ENCODE measurements around the gene ALK.

Gene ALK

GRCh38 chr2:29270701-29271121 lies 650.7 kb downstream of the ALK start:
- no peak overlapping the region for H3K4me3 ChIP-seq (ENCODE audit: control insufficient read depth, low read depth, low read length)
- TF ChIP-seq, protein P1, sequence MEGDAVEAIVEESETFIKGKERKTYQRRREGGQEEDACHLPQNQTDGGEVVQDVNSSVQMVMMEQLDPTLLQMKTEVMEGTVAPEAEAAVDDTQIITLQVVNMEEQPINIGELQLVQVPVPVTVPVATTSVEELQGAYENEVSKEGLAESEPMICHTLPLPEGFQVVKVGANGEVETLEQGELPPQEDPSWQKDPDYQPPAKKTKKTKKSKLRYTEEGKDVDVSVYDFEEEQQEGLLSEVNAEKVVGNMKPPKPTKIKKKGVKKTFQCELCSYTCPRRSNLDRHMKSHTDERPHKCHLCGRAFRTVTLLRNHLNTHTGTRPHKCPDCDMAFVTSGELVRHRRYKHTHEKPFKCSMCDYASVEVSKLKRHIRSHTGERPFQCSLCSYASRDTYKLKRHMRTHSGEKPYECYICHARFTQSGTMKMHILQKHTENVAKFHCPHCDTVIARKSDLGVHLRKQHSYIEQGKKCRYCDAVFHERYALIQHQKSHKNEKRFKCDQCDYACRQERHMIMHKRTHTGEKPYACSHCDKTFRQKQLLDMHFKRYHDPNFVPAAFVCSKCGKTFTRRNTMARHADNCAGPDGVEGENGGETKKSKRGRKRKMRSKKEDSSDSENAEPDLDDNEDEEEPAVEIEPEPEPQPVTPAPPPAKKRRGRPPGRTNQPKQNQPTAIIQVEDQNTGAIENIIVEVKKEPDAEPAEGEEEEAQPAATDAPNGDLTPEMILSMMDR (IDR thresholded peaks at IDR 0.05; ENCODE audit: control insufficient read depth, insufficient read depth, low read depth, low read length, missing control alignments) = no peak
- no peak for DNase-seq (ENCODE audit: low read depth)

- no peak overlapping the region for H3K4me3 ChIP-seq (ENCODE audit: control insufficient read depth, low read depth, low read length)
- DNase-seq (ENCODE audit: low read depth) = no peak
- TF ChIP-seq, protein P1 (IDR thresholded peaks at IDR 0.05; ENCODE audit: control insufficient read depth, insufficient read depth, low read depth, low read length, missing control alignments) = no peak
Measured at GRCh38 chr2:29269765-29270109, 651.6 kb downstream of the ALK start.

- no peak for DNase-seq (ENCODE audit: low read depth)
- H3K4me3 ChIP-seq (ENCODE audit: control insufficient read depth, low read depth, low read length) = no peak overlapping the region
- TF ChIP-seq, protein P1 (IDR thresholded peaks at IDR 0.05; ENCODE audit: control insufficient read depth, insufficient read depth, low read depth, low read length, missing control alignments) = no peak
Measured at GRCh38 chr2:29269095-29269764, 652.2 kb downstream of the ALK start.

DNA sequence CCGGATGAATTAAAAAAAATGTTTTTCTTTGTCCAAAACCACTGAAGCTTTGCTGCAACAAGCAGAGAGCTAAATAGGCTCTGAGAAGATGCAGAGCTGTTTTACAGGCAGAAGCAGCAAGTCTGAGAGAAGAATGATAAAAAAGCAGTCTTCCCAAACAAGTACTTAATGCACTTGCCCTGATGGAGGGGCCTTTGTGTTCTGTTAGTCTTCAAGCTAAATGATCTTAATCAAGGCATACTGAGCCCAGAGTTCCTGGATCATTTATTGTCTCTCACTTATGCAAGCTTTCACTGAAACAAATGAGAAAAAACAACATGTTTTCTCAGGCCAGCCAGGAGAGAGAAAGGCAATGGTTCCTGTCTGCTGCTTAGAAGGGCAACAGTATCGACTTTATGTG lies 653.7 kb downstream of the ALK start:
- no peak for DNase-seq (ENCODE audit: low read depth)
- TF ChIP-seq, protein P1 (IDR thresholded peaks at IDR 0.05; ENCODE audit: control insufficient read depth, insufficient read depth, low read depth, low read length, missing control alignments) = no peak
- H3K4me3 ChIP-seq (ENCODE audit: control insufficient read depth, low read depth, low read length) = no peak overlapping the region

GRCh38 chr2:29263886-29264285 lies 657.5 kb downstream of the ALK start:
- TF ChIP-seq, protein P1 (IDR thresholded peaks at IDR 0.05; ENCODE audit: control insufficient read depth, insufficient read depth, low read depth, low read length, missing control alignments) = no peak
- DNase-seq (ENCODE audit: low read depth) = no peak
- no peak overlapping the region for H3K4me3 ChIP-seq (ENCODE audit: control insufficient read depth, low read depth, low read length)

- TF ChIP-seq, protein P1 (IDR thresholded peaks at IDR 0.05; ENCODE audit: control insufficient read depth, insufficient read depth, low read depth, low read length, missing control alignments) = no peak
- DNase-seq (ENCODE audit: low read depth) = no peak
- H3K4me3 ChIP-seq (ENCODE audit: control insufficient read depth, low read depth, low read length) = no peak overlapping the region
Measured at GRCh38 chr2:29262681-29263260, 658.6 kb downstream of the ALK start.

Measured in AG09309 (cell line).